ENCODE results near the gene TRPV4.

Gene TRPV4

GRCh38 chr12:109804820-109805761 lies 28.1 kb downstream of the TRPV4 start:
- peak; percentile 74 for DNase-seq

- DNase-seq: no peak
These were observed 29.5 kb downstream of the TRPV4 start for GRCh38 chr12:109803678-109804077.

- no peak for DNase-seq
These were observed 30.4 kb downstream of the TRPV4 start for GRCh38 chr12:109802828-109803227.

GRCh38 chr12:109800536-109800935 lies 32.7 kb downstream of the TRPV4 start:
- DNase-seq: no peak

GRCh38 chr12:109798691-109799090 lies 34.5 kb downstream of the TRPV4 start:
- no peak for DNase-seq

GRCh38 chr12:109797905-109798669 lies 35.1 kb downstream of the TRPV4 start:
- no peak for DNase-seq

- DNase-seq: no peak
These were observed 37.1 kb downstream of the TRPV4 start for GRCh38 chr12:109796057-109796456.

- DNase-seq: no peak
These were observed 38.2 kb downstream of the TRPV4 start for GRCh38 chr12:109795023-109795422.

GRCh38 chr12:109793826-109794501 lies 39.2 kb downstream of the TRPV4 start:
- DNase-seq: no peak

GRCh38 chr12:109793411-109793810 lies 39.8 kb downstream of the TRPV4 start:
- DNase-seq: no peak

GRCh38 chr12:109792992-109793391 lies 40.2 kb downstream of the TRPV4 start:
- DNase-seq: no peak

GRCh38 chr12:109789526-109790048 lies 43.6 kb downstream of the TRPV4 start:
- no peak for DNase-seq

GRCh38 chr12:109786799-109787198 lies 46.4 kb downstream of the TRPV4 start:
- DNase-seq: no peak

GRCh38 chr12:109785854-109786253 lies 47.3 kb downstream of the TRPV4 start:
- DNase-seq: no peak

- DNase-seq: no peak
These were observed 49.3 kb downstream of the TRPV4 start for GRCh38 chr12:109783965-109784244.

GRCh38 chr12:109783135-109783964 lies 49.8 kb downstream of the TRPV4 start:
- no peak for DNase-seq

GRCh38 chr12:109782326-109782703 lies 50.9 kb downstream of the TRPV4 start:
- DNase-seq: no peak

GRCh38 chr12:109781668-109782325 lies 51.4 kb downstream of the TRPV4 start:
- no peak for DNase-seq

- no peak for DNase-seq
These were observed 53.8 kb downstream of the TRPV4 start for GRCh38 chr12:109779382-109779781.

- no peak for DNase-seq
These were observed 54.5 kb downstream of the TRPV4 start for GRCh38 chr12:109778684-109779083.

- peak; percentile 53 for DNase-seq
These were observed 55.7 kb downstream of the TRPV4 start for GRCh38 chr12:109777544-109777943.

GRCh38 chr12:109776624-109777023 lies 56.6 kb downstream of the TRPV4 start:
- no peak for DNase-seq

Measured in CD4-positive, alpha-beta T cell treated with Interleukin-21 for 1 hour (primary cell).